CD4-positive, alpha-beta T cell treated with Interferon gamma for 1 hour (primary cell): ENCODE measurements around the gene CBL.

Source experiments
- DNase-seq: peaks from one replicate; pipeline ENCODE4 v3.0.0-alpha.2; 2020

Gene CBL

GRCh38 chr11:119315131-119316015 lies 109.2 kb downstream of the CBL start:
- peak; percentile 52 for DNase-seq

DNA sequence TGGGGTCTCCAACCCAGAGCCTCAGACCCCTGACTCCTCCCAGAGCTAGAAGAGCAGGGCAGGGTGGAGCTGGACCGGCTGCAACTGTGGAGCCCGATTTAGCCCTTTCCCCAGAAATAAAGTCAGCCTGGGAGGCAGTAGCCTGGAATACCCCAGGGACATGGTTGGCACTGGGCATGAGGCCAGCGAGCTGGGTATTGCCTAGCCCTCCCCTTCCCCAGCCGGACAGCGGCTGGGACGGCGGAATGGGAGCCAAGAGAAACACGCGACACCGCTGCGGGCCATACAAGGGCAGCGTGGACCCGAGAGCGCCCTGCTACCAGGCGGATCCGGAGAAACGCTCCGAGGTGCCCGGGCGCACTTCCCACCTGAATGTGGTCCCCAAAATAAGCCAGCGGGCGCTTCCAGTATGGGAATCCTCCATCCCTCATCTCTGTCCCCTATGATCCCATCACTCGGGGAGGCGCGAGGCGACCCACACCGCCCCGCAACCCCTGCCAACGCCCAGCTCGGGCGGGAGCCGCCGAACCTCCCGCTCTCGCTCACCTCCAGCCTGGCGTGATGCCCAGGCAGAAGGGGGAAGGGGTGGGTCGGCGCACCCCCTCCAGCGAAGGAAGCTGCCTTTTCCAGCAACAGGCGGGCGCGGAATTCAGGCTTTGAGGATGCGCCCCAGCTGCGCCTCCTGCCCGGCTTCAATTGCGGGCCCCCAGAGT lies 110.0 kb downstream of the CBL start:
- DNase-seq, result no peak

GRCh38 chr11:119316729-119317591 lies 110.8 kb downstream of the CBL start, which contains the start of gene MCAM:
Gene MCAM (minus strand): TSS chr11:119317130. CDS start chr11:119317101, 29 bp downstream.
- no peak for DNase-seq

GRCh38 chr11:119317592-119318239 lies 111.6 kb downstream of the CBL start:
- no peak for DNase-seq

GRCh38 chr11:119318240-119319135 lies 112.3 kb downstream of the CBL start:
- DNase-seq, result no peak

DNA sequence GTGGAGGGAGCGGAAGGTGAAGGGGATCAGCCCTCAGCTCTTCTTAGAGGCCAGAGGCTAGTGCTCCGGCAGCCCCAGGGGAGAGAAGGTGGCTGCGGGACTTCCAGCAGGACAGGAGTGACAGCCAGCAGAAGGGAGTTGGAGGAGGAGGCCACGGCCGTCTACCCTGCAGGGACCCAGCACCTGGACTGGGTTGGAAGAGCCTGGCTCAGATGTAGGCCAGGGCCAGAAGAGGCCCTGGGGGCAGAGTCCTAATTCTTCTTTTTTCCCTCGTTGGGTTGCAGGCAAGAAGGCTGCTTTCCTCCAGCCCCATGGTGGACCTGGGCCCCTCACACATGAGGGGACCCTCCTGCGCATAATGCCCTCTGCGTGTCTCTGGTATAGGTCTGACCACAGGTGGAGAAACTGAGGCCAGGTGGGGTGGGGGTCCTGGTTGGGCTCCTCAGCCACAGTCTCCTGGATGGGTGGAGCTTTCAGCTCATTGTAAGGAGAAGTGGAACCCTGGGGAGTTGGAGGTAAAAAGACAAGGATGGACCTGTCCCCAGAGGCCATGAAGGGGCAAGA lies 113.1 kb downstream of the CBL start:
- DNase-seq, result no peak

- no peak for DNase-seq
Observed at GRCh38 chr11:119319700-119320239, 113.6 kb downstream of the CBL start.

DNA sequence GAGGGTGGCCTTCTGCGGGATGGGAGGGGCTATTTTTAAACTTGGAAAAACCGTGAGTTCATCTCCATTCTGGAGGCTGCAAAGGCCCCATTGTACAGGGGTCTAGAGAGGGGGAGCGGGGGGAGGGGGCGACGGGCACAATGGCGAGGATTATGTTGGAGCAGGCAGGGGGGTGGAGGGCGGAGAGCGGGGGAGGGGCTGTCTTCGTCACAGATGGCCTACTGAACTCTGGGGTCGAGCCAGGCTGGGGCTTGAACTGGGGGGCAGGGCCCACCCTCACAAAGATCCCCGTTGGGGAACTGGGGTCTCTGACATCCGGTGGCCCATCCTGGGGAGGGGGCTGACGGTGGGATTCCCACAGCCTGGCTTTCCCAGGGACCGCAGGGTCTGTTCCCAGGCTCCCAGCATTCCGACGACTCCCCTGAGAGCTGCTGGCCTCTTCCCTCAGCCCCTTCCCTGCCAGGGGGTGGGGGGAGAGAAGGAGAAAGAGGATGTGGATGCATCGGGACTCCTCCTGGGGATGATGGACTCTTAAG lies 114.2 kb downstream of the CBL start:
- no peak for DNase-seq

GRCh38 chr11:119320776-119321524 lies 114.8 kb downstream of the CBL start:
- DNase-seq, result peak; percentile 37

DNA sequence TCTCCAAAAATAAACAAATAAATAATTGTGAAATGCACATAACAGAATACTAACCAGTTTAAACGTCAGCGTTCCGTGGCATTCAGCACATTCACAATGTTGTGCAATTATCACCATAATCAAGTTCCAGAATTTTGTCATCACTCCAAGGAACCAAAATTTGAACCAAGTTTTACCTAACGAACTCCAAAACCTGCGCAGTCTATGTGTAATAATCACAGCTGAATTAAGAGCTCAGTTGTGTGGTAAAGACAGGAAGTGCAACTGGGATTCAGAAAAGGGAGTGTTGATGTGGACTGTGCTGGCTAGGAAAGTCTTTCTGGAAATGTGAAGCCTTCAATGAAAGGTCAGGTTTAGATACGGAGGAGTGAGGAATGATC lies 116.2 kb downstream of the CBL start:
- no peak for DNase-seq

DNA sequence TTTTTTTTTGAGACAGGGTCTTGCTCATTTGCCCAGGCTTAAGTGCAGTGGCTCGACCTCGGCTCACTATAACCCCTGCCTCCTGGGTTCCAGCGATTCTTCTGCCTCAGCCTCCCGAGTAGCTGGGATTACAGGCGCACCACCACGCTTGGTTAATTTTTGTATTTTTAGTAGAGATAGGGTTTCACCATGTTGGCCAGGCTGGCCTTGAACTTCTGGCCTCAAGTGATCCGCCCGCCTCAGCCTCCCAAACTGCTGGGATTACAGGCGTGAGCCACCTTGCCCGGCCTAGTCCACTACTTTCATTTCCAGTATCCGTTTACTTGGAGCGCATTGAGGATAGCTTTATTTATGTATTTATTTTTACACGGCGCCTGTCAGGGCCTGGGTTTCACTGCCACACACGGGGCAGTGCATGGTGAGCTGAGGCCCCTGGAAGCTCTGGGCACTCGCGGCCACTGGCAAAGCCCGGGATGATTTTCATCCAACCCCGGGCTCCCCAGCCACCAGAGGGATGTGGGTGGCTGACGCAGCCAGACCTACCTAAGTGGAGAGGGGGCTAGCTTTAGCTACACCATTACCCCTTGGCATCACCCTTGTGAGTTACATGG lies 116.9 kb downstream of the CBL start:
- no peak for DNase-seq

GRCh38 chr11:119323532-119324033 lies 117.4 kb downstream of the CBL start:
- DNase-seq, result peak; percentile 61

GRCh38 chr11:119324189-119324588 lies 118.0 kb downstream of the CBL start:
- DNase-seq, result no peak

- no peak for DNase-seq
Observed at GRCh38 chr11:119329320-119329719, 123.2 kb downstream of the CBL start.

DNA sequence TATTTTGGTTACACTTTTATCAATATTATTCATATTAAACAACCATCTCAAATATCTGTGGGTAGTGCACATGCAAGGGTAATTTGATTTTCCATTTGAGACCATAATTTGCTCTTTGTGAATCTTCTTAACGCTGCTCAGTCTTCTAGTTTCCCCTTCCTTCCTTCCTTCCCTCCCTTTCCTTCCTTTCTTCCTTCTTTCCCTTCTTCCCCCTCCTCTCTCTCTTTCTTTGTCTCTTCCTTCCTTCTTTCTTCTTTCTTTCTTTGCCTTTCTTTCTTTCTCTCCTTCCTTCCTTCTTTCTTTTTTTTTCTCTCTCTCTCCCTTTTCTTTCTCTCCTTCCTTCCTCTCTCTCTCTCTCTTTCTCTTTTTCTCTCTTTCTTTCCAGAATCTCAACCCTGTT lies 124.1 kb downstream of the CBL start:
- DNase-seq, result no peak

GRCh38 chr11:119332111-119332765 lies 126.1 kb downstream of the CBL start:
- no peak for DNase-seq

DNA sequence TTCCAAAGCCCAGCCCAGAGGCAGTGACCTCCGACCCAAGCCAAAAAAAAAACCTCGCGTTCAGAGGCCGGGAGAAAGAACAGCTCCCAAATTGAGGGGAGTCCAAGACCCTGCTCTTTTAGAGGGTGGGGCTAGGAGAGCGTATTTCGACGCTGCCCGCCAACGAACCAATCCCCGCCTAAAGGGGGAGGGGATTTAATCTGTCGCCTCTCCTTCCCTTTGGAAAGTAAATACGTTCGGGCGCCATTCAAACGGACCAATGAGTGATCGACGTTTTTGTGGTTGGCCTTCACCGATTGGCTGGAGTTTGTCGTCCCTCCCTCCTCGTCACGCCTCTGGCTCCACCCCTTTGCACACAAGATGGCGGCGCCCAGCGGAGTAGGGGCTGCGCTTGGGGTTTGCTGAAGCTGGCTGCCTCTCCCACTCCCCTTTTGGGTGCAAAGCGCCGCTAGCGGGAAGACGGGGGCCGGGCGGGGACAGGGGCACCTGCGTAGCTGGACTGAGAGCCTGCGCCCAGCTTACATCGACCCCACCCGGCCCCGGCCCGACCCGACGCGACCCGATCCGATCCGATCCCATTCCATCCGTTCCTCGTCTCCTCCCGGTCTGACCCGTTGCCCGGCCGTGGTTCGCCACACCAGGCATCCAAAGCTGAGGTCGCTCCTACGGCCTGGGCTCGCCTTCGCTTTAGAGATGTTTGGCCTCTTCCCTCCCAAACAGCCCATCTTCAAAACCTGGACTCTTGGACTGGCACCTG lies 128.2 kb downstream of the CBL start, which contains the start of gene RNF26:
RNF26 (plus strand) TSS at position 354 of the 757 bp plus-strand sequence. CDS start 596 bp downstream, outside the sequence.
- peak; percentile 94 for DNase-seq
